NCI-H146 treated with DMSO at 0.1 percent for 48 hours (cell line): ENCODE measurements around the gene KRTAP3-2.

ENCODE experiments used
- DNase-seq: peaks from one replicate; lab custom pipeline; 2025; ENCODE audit not compliant: unreplicated experiment; lab: John Stamatoyannopoulos, UW

KRTAP3-2 gene

GRCh38 chr17:40974366-40974765 lies 25.3 kb downstream of the KRTAP3-2 start:
- DNase-seq: no peak

- DNase-seq: no peak
Measured at GRCh38 chr17:40967582-40967981, 32.1 kb downstream of the KRTAP3-2 start.

- DNase-seq: no peak
Measured at GRCh38 chr17:40966848-40967247, 32.9 kb downstream of the KRTAP3-2 start, which contains the start of gene KRT39. Gene KRT39 (minus strand): TSS chr17:40966948. CDS start chr17:40966856, 92 bp downstream.

- peak; percentile 2 for DNase-seq
Measured at GRCh38 chr17:40963838-40964237, 35.9 kb downstream of the KRTAP3-2 start.

- DNase-seq: no peak
Measured at GRCh38 chr17:40962059-40962561, 37.6 kb downstream of the KRTAP3-2 start.

GRCh38 chr17:40961591-40961990 lies 38.1 kb downstream of the KRTAP3-2 start:
- DNase-seq: no peak

GRCh38 chr17:40960144-40960543 lies 39.6 kb downstream of the KRTAP3-2 start:
- DNase-seq: no peak

- no peak for DNase-seq
Measured at GRCh38 chr17:40958086-40958953, 41.4 kb downstream of the KRTAP3-2 start.

GRCh38 chr17:40956401-40957254 lies 43.1 kb downstream of the KRTAP3-2 start:
- no peak for DNase-seq

- DNase-seq: no peak
Measured at GRCh38 chr17:40953881-40954280, 45.8 kb downstream of the KRTAP3-2 start.

- no peak for DNase-seq
Measured at GRCh38 chr17:40952661-40953060, 47.0 kb downstream of the KRTAP3-2 start.

GRCh38 chr17:40952154-40952553 lies 47.6 kb downstream of the KRTAP3-2 start:
- no peak for DNase-seq

- no peak for DNase-seq
Measured at GRCh38 chr17:40951011-40951622, 48.6 kb downstream of the KRTAP3-2 start.

- DNase-seq: peak; percentile 26
Measured at GRCh38 chr17:40950176-40950575, 49.5 kb downstream of the KRTAP3-2 start.

- peak; percentile 63 for DNase-seq
Measured at GRCh38 chr17:40949418-40949817, 50.3 kb downstream of the KRTAP3-2 start.
